HFFc6 (cell line): ENCODE measurements around the gene NEO1. TPM values are rescaled to one million over a fixed set of nuclear protein-coding genes. Genes with fewer than 3 reads are reported as not detected.
A peak's percentile ranks its signal among the peaks of the same experiment; 100 is the strongest.

Experiments used
- DNase-seq: peaks from one replicate; pipeline ENCODE4 v3.0.0-alpha.2; 2018
- H3K27ac Mint-ChIP-seq: 2 replicates; pipeline ENCODE4 v1.8.0; 2020; ENCODE audit warnings: mild to moderate bottlenecking, mixed read lengths
- H3K27me3 Mint-ChIP-seq: 2 replicates; pipeline ENCODE4 v1.8.0; 2021; ENCODE audit warnings: mild to moderate bottlenecking, moderate library complexity, mixed read lengths; ENCODE audit not compliant: insufficient read depth
- H3K36me3 Mint-ChIP-seq: 2 replicates; pipeline ENCODE4 v1.8.0; 2021; ENCODE audit warnings: low read depth, mixed read lengths
- H3K4me1 Mint-ChIP-seq: 2 replicates; pipeline ENCODE4 v1.8.0; 2020; ENCODE audit warnings: low read depth, mixed read lengths
- H3K4me3 Mint-ChIP-seq: 2 replicates; pipeline ENCODE4 v1.8.0; 2020; ENCODE audit warnings: mild to moderate bottlenecking, moderate library complexity, mixed read lengths
- H3K9me3 Mint-ChIP-seq: 2 replicates; pipeline ENCODE4 v1.8.0; 2020; ENCODE audit warnings: mild to moderate bottlenecking, mixed read lengths
- total RNA-seq, 6 experiments: library from RNA; stranded (reverse); fragmentation: NEBNext Ultra II Directional; extraction: Animal tissue kit (Norgen Biotek cat#: 25700); gene quantifications; 2 replicates in 1 of 6; 3 replicates in 5 of 6; pipeline ENCODE4 v1.2.3, GENCODE V29; 2021
- TF ChIP-seq, protein P1 (sequence below): fragments of 200-600 bp; sonication (generic); IDR thresholded peaks from 2 replicates; pipeline ENCODE4 v1.5.0; 2021; ENCODE audit warnings: antibody characterized with exemption, mild to moderate bottlenecking

NEO1 gene
- total RNA-seq, 6 experiments from 2014 or later, result 6.4 to 20.3 (median 16.3) TPM

GRCh38 chr15:73264881-73265280 lies 212.6 kb downstream of the NEO1 start:
- H3K9me3 Mint-ChIP-seq, result no peaks in the 10 kb centered on the region
- H3K27me3 Mint-ChIP-seq, result no peaks in the 10 kb centered on the region; the same call in 1 of the 2 replicates
- H3K27ac Mint-ChIP-seq, result no peak overlapping the region
- no peak overlapping the region for H3K4me3 Mint-ChIP-seq
- no peak for DNase-seq
- H3K36me3 Mint-ChIP-seq, result no peaks in the 10 kb centered on the region
- TF ChIP-seq, protein P1, sequence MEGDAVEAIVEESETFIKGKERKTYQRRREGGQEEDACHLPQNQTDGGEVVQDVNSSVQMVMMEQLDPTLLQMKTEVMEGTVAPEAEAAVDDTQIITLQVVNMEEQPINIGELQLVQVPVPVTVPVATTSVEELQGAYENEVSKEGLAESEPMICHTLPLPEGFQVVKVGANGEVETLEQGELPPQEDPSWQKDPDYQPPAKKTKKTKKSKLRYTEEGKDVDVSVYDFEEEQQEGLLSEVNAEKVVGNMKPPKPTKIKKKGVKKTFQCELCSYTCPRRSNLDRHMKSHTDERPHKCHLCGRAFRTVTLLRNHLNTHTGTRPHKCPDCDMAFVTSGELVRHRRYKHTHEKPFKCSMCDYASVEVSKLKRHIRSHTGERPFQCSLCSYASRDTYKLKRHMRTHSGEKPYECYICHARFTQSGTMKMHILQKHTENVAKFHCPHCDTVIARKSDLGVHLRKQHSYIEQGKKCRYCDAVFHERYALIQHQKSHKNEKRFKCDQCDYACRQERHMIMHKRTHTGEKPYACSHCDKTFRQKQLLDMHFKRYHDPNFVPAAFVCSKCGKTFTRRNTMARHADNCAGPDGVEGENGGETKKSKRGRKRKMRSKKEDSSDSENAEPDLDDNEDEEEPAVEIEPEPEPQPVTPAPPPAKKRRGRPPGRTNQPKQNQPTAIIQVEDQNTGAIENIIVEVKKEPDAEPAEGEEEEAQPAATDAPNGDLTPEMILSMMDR, result no peak
- H3K4me1 Mint-ChIP-seq, result no peaks in the 10 kb centered on the region

DNA sequence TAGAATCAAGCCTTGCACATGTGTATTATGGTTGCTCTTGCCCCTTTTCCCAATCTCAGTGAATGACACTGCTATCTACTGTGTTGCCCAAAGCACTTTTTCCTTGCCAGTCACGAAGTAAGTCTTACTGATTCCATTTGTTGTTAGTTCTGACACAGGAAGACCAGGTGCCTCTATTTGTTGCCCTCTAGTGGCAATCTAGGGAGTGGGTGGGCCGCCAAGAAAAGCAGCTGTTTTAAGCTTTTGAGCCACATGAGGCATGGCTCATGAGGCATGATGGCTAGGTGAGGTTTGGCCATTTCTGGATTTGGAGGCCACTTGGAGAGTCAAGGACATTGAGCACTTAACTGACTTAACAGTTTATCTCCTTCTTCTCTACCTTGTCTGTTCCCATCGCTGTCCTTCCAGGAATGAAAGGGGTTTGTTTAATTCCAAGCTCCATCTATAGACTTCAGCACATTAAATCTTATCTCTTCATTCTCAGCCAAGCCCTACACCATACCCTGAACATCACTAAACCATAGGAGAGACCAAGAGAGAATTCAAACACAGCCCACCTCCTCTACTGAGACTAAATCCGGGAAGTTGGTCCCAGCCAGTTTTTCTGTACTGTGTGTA lies 213.4 kb downstream of the NEO1 start:
- TF ChIP-seq, protein P1, result peak; percentile 80
- H3K36me3 Mint-ChIP-seq, result no peaks in the 10 kb centered on the region
- DNase-seq, result peak; percentile 48
- no peak overlapping the region for H3K27ac Mint-ChIP-seq
- H3K4me3 Mint-ChIP-seq, result no peak overlapping the region
- no peaks in the 10 kb centered on the region; the same call in 1 of the 2 replicates for H3K27me3 Mint-ChIP-seq
- H3K4me1 Mint-ChIP-seq, result peaks cover 7% of the 10 kb centered on the region
- no peaks in the 10 kb centered on the region for H3K9me3 Mint-ChIP-seq

GRCh38 chr15:73268457-73268856 lies 216.2 kb downstream of the NEO1 start:
- TF ChIP-seq, protein P1, result no peak
- Mint-ChIP-seq H3K36me3 (no peaks in the 10 kb centered on the region), H3K9me3 (no peaks in the 10 kb centered on the region), H3K27ac (no peak overlapping the region), H3K4me3 (no peak overlapping the region), H3K27me3 (peaks cover 4% of the 10 kb centered on the region), H3K4me1 (peaks cover 15% of the 10 kb centered on the region)
- no peak for DNase-seq

- peaks cover 16% of the 10 kb centered on the region for H3K4me1 Mint-ChIP-seq
- peaks cover 4% of the 10 kb centered on the region; the same call in 1 of the 2 replicates for H3K27me3 Mint-ChIP-seq
- H3K27ac Mint-ChIP-seq, result no peak overlapping the region
- DNase-seq, result no peak
- no peaks in the 10 kb centered on the region for H3K9me3 Mint-ChIP-seq
- H3K36me3 Mint-ChIP-seq, result no peaks in the 10 kb centered on the region
- H3K4me3 Mint-ChIP-seq, result no peak overlapping the region
- TF ChIP-seq, protein P1, result no peak
Measured at GRCh38 chr15:73270366-73271097, 218.3 kb downstream of the NEO1 start.

DNA sequence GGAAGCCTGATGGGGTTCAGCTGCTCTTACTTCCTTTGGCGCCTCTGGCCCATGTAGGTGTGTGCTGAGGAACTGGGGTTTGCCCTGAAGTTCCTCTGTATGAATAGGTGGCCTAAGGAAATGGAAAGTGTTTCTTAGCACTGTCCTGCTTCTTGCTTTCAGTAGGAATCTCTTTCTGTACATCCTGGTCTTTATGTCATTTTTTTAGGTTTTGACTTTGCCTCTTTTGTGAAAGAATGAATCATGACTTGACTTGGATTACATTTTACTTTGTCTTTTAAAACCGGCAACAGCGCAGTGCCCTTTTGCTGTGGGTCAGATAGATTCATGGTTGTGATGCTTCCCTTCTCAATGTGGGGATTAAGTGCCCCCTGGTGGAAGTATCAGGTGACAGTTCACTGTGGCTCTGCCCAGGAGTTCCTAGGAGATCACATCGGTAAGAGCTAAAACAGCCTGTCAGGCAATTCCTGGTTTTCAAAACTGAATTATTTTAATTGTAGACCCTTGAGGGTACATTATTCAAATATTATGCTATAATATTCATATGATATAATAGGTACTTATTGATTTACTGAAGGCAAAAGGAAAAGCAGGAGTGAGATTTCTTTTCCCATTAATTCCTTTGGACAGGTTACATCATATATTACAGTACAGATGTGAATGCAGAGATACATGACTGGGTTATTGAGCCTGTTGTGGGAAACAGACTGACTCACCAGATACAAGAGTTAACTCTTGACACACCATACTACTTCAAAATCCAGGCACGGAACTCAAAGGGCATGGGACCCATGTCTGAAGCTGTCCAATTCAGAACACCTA lies 221.1 kb downstream of the NEO1 start:
- no peaks in the 10 kb centered on the region for H3K36me3 Mint-ChIP-seq
- no peak overlapping the region for H3K27ac Mint-ChIP-seq
- peaks cover 16% of the 10 kb centered on the region for H3K4me1 Mint-ChIP-seq
- H3K4me3 Mint-ChIP-seq, result no peak overlapping the region
- no peaks in the 10 kb centered on the region for H3K9me3 Mint-ChIP-seq
- peaks cover 6% of the 10 kb centered on the region; the same call in 1 of the 2 replicates for H3K27me3 Mint-ChIP-seq
- TF ChIP-seq, protein P1, result peak; percentile 91
- DNase-seq, result peak; percentile 30
